Activated gamma-delta T cell treated with Interleukin-2 at 50 U/mL for 16 hours (primary cell): ENCODE data around the gene TRPT1.

Source experiments
- DNase-seq: peaks from one replicate; pipeline ENCODE4 v3.0.0-alpha.2; 2020

The TRPT1 gene

GRCh38 chr11:64229090-64229743 is 3.2 kb upstream of the TRPT1 start:
- no peak for DNase-seq

GRCh38 chr11:64227405-64227956 is 1.5 kb upstream of the TRPT1 start:
- DNase-seq: no peak

- peak; percentile 55 for DNase-seq
Observed at GRCh38 chr11:64226507-64227051, 593 bp upstream of the TRPT1 start.

GRCh38 chr11:64224891-64225607 is 937 bp downstream of the TRPT1 start:
- no peak for DNase-seq

- DNase-seq: no peak
Observed at GRCh38 chr11:64224151-64224890, 1.7 kb downstream of the TRPT1 start.

- DNase-seq: no peak
Observed at GRCh38 chr11:64223001-64223651, 2.9 kb downstream of the TRPT1 start.

GRCh38 chr11:64222651-64223000 is 3.4 kb downstream of the TRPT1 start:
- no peak for DNase-seq

GRCh38 chr11:64220798-64221197 is 5.2 kb downstream of the TRPT1 start:
- DNase-seq: no peak

- DNase-seq: no peak
Observed at GRCh38 chr11:64220271-64220670, 5.7 kb downstream of the TRPT1 start.

GRCh38 chr11:64219755-64220154 is 6.2 kb downstream of the TRPT1 start:
- DNase-seq: no peak

- DNase-seq: no peak
Observed at GRCh38 chr11:64219354-64219684, 6.7 kb downstream of the TRPT1 start.

GRCh38 chr11:64218628-64219353 is 7.2 kb downstream of the TRPT1 start:
- no peak for DNase-seq

GRCh38 chr11:64216879-64217278 is 9.1 kb downstream of the TRPT1 start:
- DNase-seq: no peak

- no peak for DNase-seq
Observed at GRCh38 chr11:64211181-64211872, 14.7 kb downstream of the TRPT1 start.

GRCh38 chr11:64210301-64211020 is 15.5 kb downstream of the TRPT1 start:
- DNase-seq: no peak

GRCh38 chr11:64209563-64209843 is 16.5 kb downstream of the TRPT1 start:
- DNase-seq: no peak

- no peak for DNase-seq
Observed at GRCh38 chr11:64208796-64209562, 17.0 kb downstream of the TRPT1 start.

GRCh38 chr11:64208086-64208795 is 17.7 kb downstream of the TRPT1 start:
- no peak for DNase-seq

GRCh38 chr11:64207256-64208085 is 18.5 kb downstream of the TRPT1 start:
- peak; percentile 77 for DNase-seq
